CD14-positive monocyte (primary cell): ENCODE measurements around the gene CDKAL1. TPM values are rescaled to one million over a fixed set of nuclear protein-coding genes. Genes with fewer than 3 reads are reported as not detected.

Experiments
- DNase-seq, 3 donors: peaks; one replicate each; pipeline ENCODE4 v3.0.0-alpha.2; 2011 to 2022
- H2AFZ ChIP-seq: 2 replicates; pipeline ENCODE4 v1.6.0; 2012; ENCODE audit warnings: mild to moderate bottlenecking, low read depth, low read length, inconsistent platforms; ENCODE audit not compliant: insufficient read depth, poor library complexity, severe bottlenecking
- H3K27ac ChIP-seq, 2 donors: 1 replicate in 1 of 2; 2 replicates in 1 of 2; pipeline ENCODE4 v1.5.1; 2012 to 2013; ENCODE audit warnings: low read length in 2 of 2, control low read depth in 1 of 2, inconsistent platforms in 1 of 2, low read depth in 1 of 2, mild to moderate bottlenecking in 1 of 2
- H3K27me3 ChIP-seq, 2 donors: one replicate each; pipeline versions ENCODE4 v1.6.0 to v1.6.1; 2011 to 2013; ENCODE audit warnings: low read length in 2 of 2; ENCODE audit not compliant: control insufficient read depth in 2 of 2, insufficient read depth in 2 of 2
- H3K36me3 ChIP-seq, 2 donors: replicated peaks in 1 of 2; 1 replicate in 1 of 2; 2 replicates in 1 of 2; pipeline versions ENCODE4 v1.5.1 to v1.6.1; 2012 to 2013; ENCODE audit warnings: low read length in 2 of 2, control low read depth in 1 of 2, inconsistent platforms in 1 of 2, mild to moderate bottlenecking in 1 of 2; ENCODE audit not compliant: insufficient read depth in 2 of 2, control insufficient read depth in 1 of 2
- H3K4me1 ChIP-seq, 2 donors: 1 replicate in 1 of 2; 2 replicates in 1 of 2; pipeline versions ENCODE4 v1.5.1 to v1.6.1; 2012 to 2013; ENCODE audit warnings: low read length in 2 of 2, control low read depth in 1 of 2, inconsistent platforms in 1 of 2, mild to moderate bottlenecking in 1 of 2, moderate library complexity in 1 of 2; ENCODE audit not compliant: insufficient read depth in 2 of 2, control insufficient read depth in 1 of 2
- H3K4me2 ChIP-seq: replicated peaks from 2 replicates; pipeline ENCODE3; 2012; ENCODE audit warnings: low read length, moderate library complexity, mild to moderate bottlenecking; ENCODE audit not compliant: poor library complexity, severe bottlenecking; ENCODE audit errors: extremely low read depth
- H3K4me3 ChIP-seq, 3 experiments: fragments of 200-600 bp in 1 of 3; sonication (generic) in 1 of 3; replicated peaks in 1 of 3; 1 replicate in 2 of 3; 2 replicates in 1 of 3; pipeline ENCODE4 v1.5.1; 2011 to 2013; ENCODE audit warnings: low read length in 3 of 3, mild to moderate bottlenecking in 3 of 3, control low read depth in 2 of 3, low read depth in 2 of 3, inconsistent platforms in 1 of 3, moderate library complexity in 1 of 3
- H3K79me2 ChIP-seq: 2 replicates; pipeline ENCODE4 v1.6.0; 2012; ENCODE audit warnings: mild to moderate bottlenecking, control low read depth, inconsistent platforms, low read length, moderate library complexity; ENCODE audit not compliant: insufficient read depth
- H3K9ac ChIP-seq: 2 replicates; pipeline ENCODE4 v1.6.0; 2017; ENCODE audit warnings: low read length, mild to moderate bottlenecking; ENCODE audit not compliant: insufficient read depth, poor library complexity, severe bottlenecking
- H3K9me3 ChIP-seq, 2 donors: replicated peaks in 1 of 2; 1 replicate in 1 of 2; 2 replicates in 1 of 2; pipeline versions ENCODE4 v1.5.1 to v1.6.1; 2012 to 2013; ENCODE audit warnings: low read length in 2 of 2, control low read depth in 1 of 2; ENCODE audit not compliant: control insufficient read depth in 1 of 2, insufficient read depth in 1 of 2
- H4K20me1 ChIP-seq: 2 replicates; pipeline ENCODE4 v1.6.0; 2012; ENCODE audit warnings: mild to moderate bottlenecking, low read length, control low read depth, moderate library complexity; ENCODE audit not compliant: insufficient read depth
- H3K27ac Mint-ChIP-seq, 7 donors: one replicate each; pipeline ENCODE4 v1.8.0; 2020; ENCODE audit warnings: mild to moderate bottlenecking in 7 of 7, mixed read lengths in 7 of 7, moderate library complexity in 6 of 7, inconsistent platforms in 2 of 7
- H3K27me3 Mint-ChIP-seq, 3 donors: one replicate each; pipeline ENCODE4 v1.8.0; 2021 to 2022; ENCODE audit warnings: low read depth in 3 of 3, mild to moderate bottlenecking in 3 of 3, mixed read lengths in 3 of 3, moderate library complexity in 3 of 3, inconsistent platforms in 1 of 3
- H3K36me3 Mint-ChIP-seq, 2 donors: one replicate each; pipeline ENCODE4 v1.8.0; 2020; ENCODE audit warnings: mixed read lengths in 2 of 2, inconsistent platforms in 1 of 2, mild to moderate bottlenecking in 1 of 2
- H3K4me1 Mint-ChIP-seq: one replicate; pipeline ENCODE4 v1.8.0; 2020; ENCODE audit warnings: mild to moderate bottlenecking, mixed read lengths
- H3K4me3 Mint-ChIP-seq, 2 donors: one replicate each; pipeline ENCODE4 v1.8.0; 2020; ENCODE audit warnings: mild to moderate bottlenecking in 2 of 2, mixed read lengths in 2 of 2, moderate library complexity in 1 of 2
- H3K9me3 Mint-ChIP-seq, 7 donors: one replicate each; pipeline ENCODE4 v1.8.0; 2020 to 2022; ENCODE audit warnings: mixed read lengths in 7 of 7, mild to moderate bottlenecking in 6 of 7, moderate library complexity in 6 of 7, inconsistent platforms in 2 of 7
- CTCF ChIP-seq: fragments of 200-600 bp; IDR thresholded peaks from one replicate; pipeline ENCODE4 v1.8.0; 2022; ENCODE audit warnings: antibody characterized with exemption, mild to moderate bottlenecking
- WGBS: methylation state at CpG from one replicate; pipeline ENCODE4 v1.1.5; 2013; ENCODE audit warnings: missing lambda C conversion rate; ENCODE audit not compliant: insufficient coverage; 5-methylcytosine and 5-hydroxymethylcytosine counted together
- intact Hi-C, 2 donors: fragments of 100-400 bp; cut with micrococcal nuclease; formaldehyde crosslinking; loops; one replicate each; pipeline versions ENCODE4 v1.15.0 to v1.15.1; 2023
- polyA plus RNA-seq, 3 donors: library from polyadenylated mRNA; depleted of rRNA in 1 of 3; unstranded in 2 of 3; stranded (reverse) in 1 of 3; fragments of 300-500 nt in 2 of 3; fragments of >200 nt in 1 of 3; fragmentation: Illumina TruSeq in 2 of 3; gene quantifications; 1 replicate in 2 of 3; 2 replicates in 1 of 3; pipeline ENCODE4 v1.2.3, GENCODE V29; 2012 to 2021

CDKAL1 gene
- polyA plus RNA-seq, 3 donors = 3.2 to 12.4 (median 8.3) TPM

- no peaks in the 10 kb centered on the region for H3K36me3 Mint-ChIP-seq
- Histone ChIP-seq H3K9ac (no peak overlapping the region), H4K20me1 (no peaks in the 10 kb centered on the region), H3K27ac (no peak overlapping the region), H3K79me2 (no peaks in the 10 kb centered on the region), H3K9me3 (no peaks in the 10 kb centered on the region), H3K27me3 (no peaks in the 10 kb centered on the region), H3K4me1 (no peaks in the 10 kb centered on the region), H2AFZ (no peak overlapping the region), H3K4me2 (no peak overlapping the region), H3K36me3 (no peaks in the 10 kb centered on the region), H3K4me3 (no peak overlapping the region)
- 83% methylated on average over 2 of the region's 4 CpGs for WGBS
- H3K27me3 Mint-ChIP-seq = peaks cover 0 to 1% (median 0%) of the 10 kb centered on the region in 3 donors
- intact Hi-C loops = no loop called here
- TF ChIP-seq CTCF = no peak
- no peak overlapping the region for H3K4me3 Mint-ChIP-seq
- H3K27ac Mint-ChIP-seq = peak overlapping the region in 1 of 7 donors; percentile 62
- H3K4me1 Mint-ChIP-seq = peaks cover 3% of the 10 kb centered on the region
- no peak for DNase-seq
- peaks cover 0 to 3% (median 0%) of the 10 kb centered on the region in 7 donors for H3K9me3 Mint-ChIP-seq
Observed at GRCh38 chr6:21123507-21124436, 589.5 kb downstream of the CDKAL1 start.

GRCh38 chr6:21128601-21129000 is 594.3 kb downstream of the CDKAL1 start:
- no peak overlapping the region for H3K27ac Mint-ChIP-seq
- Histone ChIP-seq H4K20me1 (no peaks in the 10 kb centered on the region), H3K36me3 (no peaks in the 10 kb centered on the region), H3K4me1 (no peaks in the 10 kb centered on the region), H3K27ac (no peak overlapping the region), H3K4me3 (no peak overlapping the region), H3K79me2 (no peaks in the 10 kb centered on the region), H3K9me3 (no peaks in the 10 kb centered on the region), H3K9ac (no peak overlapping the region), H2AFZ (no peak overlapping the region), H3K4me2 (no peak overlapping the region), H3K27me3 (no peaks in the 10 kb centered on the region)
- no peaks in the 10 kb centered on the region for H3K4me1 Mint-ChIP-seq
- peaks cover 0 to 3% (median 0%) of the 10 kb centered on the region in 7 donors for H3K9me3 Mint-ChIP-seq
- no peaks in the 10 kb centered on the region for H3K27me3 Mint-ChIP-seq
- H3K4me3 Mint-ChIP-seq = no peak overlapping the region
- intact Hi-C loops = no loop called here
- no peaks in the 10 kb centered on the region for H3K36me3 Mint-ChIP-seq
- DNase-seq = no peak
- no peak for TF ChIP-seq CTCF
